C4-2B (cell line): ENCODE results near the gene SGPL1.

ENCODE experiments used
- H3K27ac ChIP-seq: fragments of 450-650 bp; 2 replicates; pipeline ENCODE4 v1.5.1; 2017
- CTCF ChIP-seq: fragments of 450-650 bp; conservative IDR thresholded peaks from 2 replicates; pipeline ENCODE4 v1.5.1; 2017; ENCODE audit warnings: mild to moderate bottlenecking
- ZFX ChIP-seq: fragments of 450-650 bp; IDR thresholded peaks from 2 replicates; pipeline ENCODE4 v1.6.1; 2017

Gene SGPL1

GRCh38 chr10:70846795-70847194 lies 31.0 kb downstream of the SGPL1 start:
- no peak overlapping the region for H3K27ac ChIP-seq
- TF ChIP-seq ZFX (no peak), CTCF (no peak)

GRCh38 chr10:70847659-70848360 lies 32.1 kb downstream of the SGPL1 start:
- H3K27ac ChIP-seq = no peak overlapping the region

GRCh38 chr10:70849582-70850016 lies 33.9 kb downstream of the SGPL1 start:
- TF ChIP-seq ZFX = no peak
- TF ChIP-seq CTCF = no peak
- H3K27ac ChIP-seq = no peak overlapping the region

More at GRCh38 chr10:70847659-70848360, 32.1 kb downstream of the SGPL1 start:
- TF ChIP-seq ZFX (no peak), CTCF (no peak)

GRCh38 chr10:70850097-70850496 lies 34.3 kb downstream of the SGPL1 start:
- no peak for TF ChIP-seq ZFX
- TF ChIP-seq CTCF = no peak
- H3K27ac ChIP-seq = peak overlapping the region; percentile 45

- TF ChIP-seq ZFX = no peak
- TF ChIP-seq CTCF = no peak
- peak overlapping the region; percentile 71; the same call in 1 of the 2 replicates for H3K27ac ChIP-seq
Observed at GRCh38 chr10:70851597-70852475, 36.1 kb downstream of the SGPL1 start.

- TF ChIP-seq CTCF (no peak), ZFX (no peak)
- H3K27ac ChIP-seq = peak overlapping the region; percentile 56; the same call in 1 of the 2 replicates
Observed at GRCh38 chr10:70853038-70853437, 37.3 kb downstream of the SGPL1 start.

- TF ChIP-seq CTCF (no peak), ZFX (no peak)
- no peak overlapping the region for H3K27ac ChIP-seq
Observed at GRCh38 chr10:70853457-70853856, 37.7 kb downstream of the SGPL1 start.
